GM19351 (cell line): ENCODE results near the gene FHDC1.

ENCODE experiments used
- ATAC-seq: cut with Tn5 transposase; IDR thresholded peaks from one replicate; pipeline ENCODE4 v1.9.1; 2021; ENCODE audit warnings: mild to moderate bottlenecking, moderate library complexity; ENCODE audit not compliant: unreplicated experiment

The FHDC1 gene

DNA sequence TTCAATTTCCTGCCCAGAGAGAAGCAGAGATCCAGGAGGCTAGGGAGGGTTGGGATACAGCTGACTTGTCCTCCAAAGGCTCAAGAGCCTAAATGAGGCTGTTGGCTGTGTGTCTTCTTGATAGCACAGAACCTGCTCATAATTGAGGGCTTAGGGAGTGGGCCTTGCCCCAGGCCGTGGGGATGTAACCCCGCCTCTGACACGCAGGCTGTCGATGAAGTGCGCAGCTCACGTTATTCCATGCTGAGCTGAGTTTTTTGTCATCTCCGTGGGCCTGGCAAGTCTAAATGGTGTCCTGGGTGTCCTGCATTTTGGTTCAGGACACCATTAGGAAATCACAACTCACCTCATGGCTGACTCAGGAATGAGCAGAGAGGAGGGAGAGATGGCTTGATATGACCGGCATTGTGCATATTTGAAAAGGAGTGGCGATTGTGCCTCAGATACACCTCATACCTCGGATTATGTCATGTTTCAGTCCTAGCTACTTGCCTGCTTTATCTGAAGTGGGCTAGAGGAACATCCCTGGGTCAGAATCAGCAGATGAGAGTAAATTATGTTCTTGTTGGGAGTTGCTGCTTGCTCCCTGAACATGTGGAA lies 43.7 kb downstream of the FHDC1 start:
- ATAC-seq = no peak

- no peak for ATAC-seq
Observed at GRCh38 chr4:152981278-152981677, 45.2 kb downstream of the FHDC1 start.

- ATAC-seq = no peak
Observed at GRCh38 chr4:152981842-152982241, 45.7 kb downstream of the FHDC1 start.

GRCh38 chr4:152983221-152983620 lies 47.1 kb downstream of the FHDC1 start:
- ATAC-seq = no peak

DNA sequence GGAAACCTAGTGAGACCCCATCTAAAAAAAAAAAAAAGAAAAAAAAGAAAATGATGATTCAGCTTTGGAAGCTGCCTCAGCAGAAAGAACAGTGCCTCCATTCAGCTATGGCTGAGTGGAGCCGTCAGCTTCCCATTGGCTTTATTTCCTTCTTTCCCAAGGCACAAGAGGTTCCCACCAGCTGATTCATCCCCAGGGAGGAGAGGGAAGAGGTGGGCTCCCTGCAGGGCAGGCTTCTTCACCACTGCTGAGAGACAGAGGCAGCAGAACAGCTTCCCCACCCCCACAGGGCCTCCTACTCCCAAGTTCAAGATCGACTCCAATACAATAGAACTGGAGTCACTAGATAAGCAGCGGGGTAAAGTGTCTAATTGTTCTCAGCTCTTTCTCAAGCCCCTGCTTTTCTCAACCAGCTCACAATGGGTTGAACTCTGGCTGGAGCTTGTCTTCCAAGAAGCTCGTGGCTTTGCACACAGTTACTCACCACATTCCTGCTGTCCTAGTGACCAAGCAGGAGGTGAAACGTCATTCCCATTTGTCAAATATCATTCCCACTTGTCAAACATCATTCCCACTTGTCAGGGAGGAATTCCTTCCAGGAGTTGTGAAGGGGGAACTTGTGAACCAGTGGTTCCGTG lies 47.8 kb downstream of the FHDC1 start:
- ATAC-seq = no peak

- ATAC-seq = no peak
Observed at GRCh38 chr4:152988721-152989553, 52.8 kb downstream of the FHDC1 start.

DNA sequence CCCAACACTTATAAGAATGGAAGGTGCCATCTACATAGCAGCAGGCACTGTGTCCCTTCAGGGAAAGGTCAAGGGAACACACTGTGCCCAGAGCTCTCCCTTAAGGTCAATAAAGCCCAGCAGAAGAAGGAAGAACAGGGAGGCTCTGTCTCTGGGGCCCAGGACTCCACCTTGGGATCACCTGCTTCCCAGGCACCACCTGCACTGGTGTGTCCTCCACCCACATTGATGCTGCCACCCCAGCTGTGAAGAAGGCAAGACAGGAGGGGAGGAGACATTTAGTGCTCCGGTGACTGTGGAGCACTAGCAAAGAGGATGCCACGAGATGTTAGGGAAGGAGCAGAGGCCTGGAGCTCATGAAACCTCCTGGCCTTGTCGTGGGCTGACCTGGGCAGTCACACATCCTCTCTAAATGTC lies 53.4 kb downstream of the FHDC1 start:
- ATAC-seq = no peak

DNA sequence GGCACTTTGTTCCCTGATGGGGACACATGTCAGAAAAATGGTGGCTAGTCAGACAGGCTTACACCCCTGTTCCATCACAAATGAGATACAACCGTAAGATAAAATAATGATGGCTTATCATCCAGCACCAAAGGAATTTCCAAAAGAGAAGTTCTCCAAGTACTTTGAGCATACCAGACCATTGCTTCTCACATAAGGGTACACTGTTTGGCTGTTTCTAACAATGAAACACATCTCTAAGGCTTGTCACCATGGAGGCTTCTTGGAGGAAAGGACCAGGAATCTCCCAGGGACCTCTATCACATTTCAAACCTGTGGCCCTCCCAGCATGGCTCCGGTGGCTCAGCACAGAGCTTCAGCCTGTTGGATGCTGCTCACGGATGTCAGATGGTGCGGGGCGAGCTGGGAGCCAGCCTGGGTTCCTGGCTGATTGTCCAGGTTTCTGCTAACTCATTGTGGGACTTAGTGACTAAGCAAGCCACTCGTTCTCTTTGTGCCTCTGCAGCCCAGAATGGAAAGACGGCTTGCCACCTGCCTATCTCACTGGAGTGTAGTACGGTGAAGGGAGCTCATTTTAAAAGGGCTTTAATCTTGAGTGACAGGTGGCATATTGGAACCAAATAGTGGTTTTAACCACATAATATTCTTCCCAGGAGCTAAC lies 54.5 kb downstream of the FHDC1 start:
- ATAC-seq = no peak

GRCh38 chr4:152991398-152991797 lies 55.3 kb downstream of the FHDC1 start:
- ATAC-seq = no peak

- no peak for ATAC-seq
Observed at GRCh38 chr4:152992027-152992426, 55.9 kb downstream of the FHDC1 start.

- ATAC-seq = no peak
Observed at GRCh38 chr4:152992466-152992865, 56.3 kb downstream of the FHDC1 start.

DNA sequence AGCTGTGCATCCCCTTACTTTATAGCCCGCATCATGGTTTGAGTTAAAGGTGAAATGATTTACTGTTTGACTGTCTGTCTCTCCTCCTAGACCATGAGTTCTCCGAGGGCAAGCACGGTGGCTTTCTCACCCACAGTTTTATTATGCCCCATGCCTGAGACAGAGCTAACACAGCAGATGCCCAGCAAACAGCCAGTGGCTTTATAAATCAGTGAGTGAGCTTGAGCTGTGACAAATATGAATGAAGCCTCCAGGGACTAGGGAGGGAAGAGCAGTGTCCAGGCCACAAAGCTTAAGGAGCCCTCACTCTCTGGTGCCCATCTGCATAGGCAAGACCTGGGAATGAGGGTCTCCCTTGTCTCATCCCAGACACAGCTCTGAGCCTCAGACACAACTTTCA lies 57.9 kb downstream of the FHDC1 start:
- no peak for ATAC-seq

DNA sequence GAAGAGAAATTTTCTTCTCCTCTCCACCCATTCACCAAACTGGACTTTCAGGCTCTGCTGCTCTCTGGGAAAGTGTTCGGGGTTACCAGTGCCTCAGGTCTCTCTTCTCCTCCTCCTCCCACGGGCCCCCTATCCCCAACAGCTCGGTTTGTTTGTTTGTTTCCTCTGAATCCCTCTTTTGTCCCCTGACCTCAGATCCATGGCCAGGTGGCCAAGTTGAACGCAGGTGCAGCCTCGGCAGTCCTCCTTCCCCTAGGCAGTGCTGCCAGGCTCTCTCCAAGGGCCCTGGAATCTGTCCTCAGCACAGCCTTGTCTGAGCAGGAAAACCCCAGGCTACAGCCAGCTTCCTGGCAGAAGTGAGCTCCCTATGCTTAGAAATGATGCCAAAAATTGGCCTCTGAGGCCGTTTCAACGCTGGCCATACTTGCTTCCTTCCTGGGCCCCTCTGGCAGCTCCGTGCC lies 60.0 kb downstream of the FHDC1 start:
- ATAC-seq = no peak

- no peak for ATAC-seq
Observed at GRCh38 chr4:152996672-152997071, 60.5 kb downstream of the FHDC1 start.

GRCh38 chr4:152997288-152997687 lies 61.2 kb downstream of the FHDC1 start:
- ATAC-seq = no peak

- no peak for ATAC-seq
Observed at GRCh38 chr4:152997771-152998487, 61.8 kb downstream of the FHDC1 start.

DNA sequence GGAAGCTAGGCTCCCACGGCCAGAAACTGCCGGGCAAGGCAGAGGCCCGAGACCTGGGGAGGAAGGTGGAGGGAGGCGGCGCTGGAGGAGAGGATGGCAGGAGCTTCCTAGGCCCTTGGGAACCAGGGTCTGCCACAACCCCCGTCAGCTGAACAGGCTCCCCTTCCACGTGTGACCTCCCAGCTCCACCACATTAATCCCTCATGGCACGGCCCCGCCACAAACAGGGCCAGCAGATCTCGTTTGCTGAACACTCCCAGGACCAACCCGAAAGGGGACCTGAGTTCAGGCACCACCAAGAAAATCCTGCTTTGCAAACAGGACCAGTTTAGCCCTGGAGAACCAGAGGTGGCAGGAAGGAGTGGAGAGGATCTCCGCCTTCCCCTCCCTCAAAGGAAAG lies 62.7 kb downstream of the FHDC1 start:
- no peak for ATAC-seq

- ATAC-seq = no peak
Observed at GRCh38 chr4:152999346-153000075, 63.4 kb downstream of the FHDC1 start.

GRCh38 chr4:153000076-153000420 lies 63.9 kb downstream of the FHDC1 start:
- ATAC-seq = no peak

GRCh38 chr4:153001626-153002025 lies 65.5 kb downstream of the FHDC1 start:
- ATAC-seq = no peak
